SH-SY5Y (cell line): ENCODE data around the gene NEGR1.

Experiments
- GATA2 ChIP-seq: IDR thresholded peaks from 2 replicates; pipeline ENCODE4 v1.6.1; 2011; ENCODE audit warnings: mild to moderate bottlenecking, low read depth, low read length
- GATA3 ChIP-seq: IDR thresholded peaks from 2 replicates; pipeline ENCODE4 v1.6.1; 2011; ENCODE audit warnings: low read depth, mild to moderate bottlenecking, low read length, moderate library complexity

- no peak for TF ChIP-seq GATA2
- no peak for TF ChIP-seq GATA3
Measured at GRCh38 chr1:72006092-72006491, 276.2 kb downstream of the NEGR1 start.
